HG02981 (cell line): ENCODE data around the gene ETDB.
"Not testable (repeated sequence)": the region's sequence is repeated elsewhere in the genome, so short reads cannot be mapped to it uniquely, and the experiment has no call there.

Source experiments
- ATAC-seq: cut with Tn5 transposase; IDR thresholded peaks from one replicate; pipeline ENCODE4 v1.9.1; 2021; ENCODE audit warnings: mild to moderate bottlenecking, moderate library complexity; ENCODE audit not compliant: unreplicated experiment

Gene ETDB

GRCh38 chrX:135120056-135120576 is at the start of gene ETDB:
TSS of gene ETDB (minus strand) at chrX:135120526. CDS start at chrX:135119261, 1,265 bp downstream.
- not testable (repeated sequence) for ATAC-seq

- not testable (repeated sequence) for ATAC-seq
These were observed 49.2 kb upstream of the ETDB start for GRCh38 chrX:135169534-135169933.

GRCh38 chrX:135168486-135168885 is 48.2 kb upstream of the ETDB start:
- no peak for ATAC-seq

GRCh38 chrX:135154688-135155087 is 34.4 kb upstream of the ETDB start:
- not testable (repeated sequence) for ATAC-seq

GRCh38 chrX:135126145-135126544 is 5.8 kb upstream of the ETDB start:
- not testable (repeated sequence) for ATAC-seq

GRCh38 chrX:135116064-135116463 is 4.3 kb downstream of the ETDB start:
- not testable (repeated sequence) for ATAC-seq

- ATAC-seq, result peak; percentile 94
These were observed 5.9 kb downstream of the ETDB start for GRCh38 chrX:135114392-135114791.

- no peak for ATAC-seq
These were observed 7.6 kb downstream of the ETDB start for GRCh38 chrX:135112743-135113142.

- ATAC-seq, result no peak
These were observed 8.1 kb downstream of the ETDB start for GRCh38 chrX:135112096-135112729.

GRCh38 chrX:135109554-135109953 is 10.8 kb downstream of the ETDB start:
- no peak for ATAC-seq

GRCh38 chrX:135099493-135099783 is 20.9 kb downstream of the ETDB start:
- no peak for ATAC-seq

GRCh38 chrX:135097196-135097744 is 23.1 kb downstream of the ETDB start:
- ATAC-seq, result not testable (repeated sequence)

GRCh38 chrX:135095715-135096114 is 24.6 kb downstream of the ETDB start:
- ATAC-seq, result no peak

GRCh38 chrX:135094726-135095125 is 25.6 kb downstream of the ETDB start:
- ATAC-seq, result no peak

GRCh38 chrX:135089126-135089525 is 31.2 kb downstream of the ETDB start:
- no peak for ATAC-seq

GRCh38 chrX:135087867-135088266 is 32.5 kb downstream of the ETDB start:
- no peak for ATAC-seq

GRCh38 chrX:135086197-135086854 is 34.0 kb downstream of the ETDB start:
- ATAC-seq, result peak; percentile 91

- ATAC-seq, result no peak
These were observed 38.5 kb downstream of the ETDB start for GRCh38 chrX:135081693-135082404.
